Measurements from ENCODE around the gene RWDD4. TPM values are rescaled to one million over a fixed set of nuclear protein-coding genes. Genes with fewer than 3 reads are reported as not detected.

Gene RWDD4
- total RNA-seq, 4 donors from 2014 or later: 15.1 to 33.9 (median 26.0) TPM

DNA sequence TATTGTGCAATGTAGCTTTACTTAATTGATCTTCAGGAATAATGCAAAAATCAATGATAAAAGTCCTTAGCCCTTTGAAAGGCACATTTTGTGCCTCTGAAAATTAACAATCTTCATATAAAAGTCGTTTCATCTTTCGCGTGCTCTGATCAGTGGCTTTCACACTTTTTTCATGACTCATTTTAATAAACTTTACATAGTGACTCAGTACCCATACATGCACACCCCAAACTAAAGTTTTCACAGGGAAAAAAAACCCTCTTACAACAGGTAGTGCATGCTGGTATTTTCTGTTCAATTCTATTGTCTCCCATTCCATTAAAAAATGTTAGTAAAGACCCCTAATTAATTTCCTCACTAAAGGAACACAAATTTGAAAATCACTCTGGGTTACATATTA lies 21.5 kb downstream of the RWDD4 start:
- DNase-seq: no peak
- 20 to 29% methylated on average over 3 of the region's 3 CpGs for WGBS, 2 donors
- Histone ChIP-seq H3K4me1 (peaks cover 0 to 40% (median 0%) of the 10 kb centered on the region in 3 donors), H3K4me3 (no peak overlapping the region), H3K27me3 (no peaks in the 10 kb centered on the region), H3K9me3 (no peaks in the 10 kb centered on the region), H3K27ac (peak overlapping the region in 2 of 4 donors; percentile 58 to 63), H3K36me3 (peaks cover 0 to 12% (median 0%) of the 10 kb centered on the region in 3 donors)
- intact Hi-C loops (cut with DNase I): no loop called here
- TF ChIP-seq, protein P1, sequence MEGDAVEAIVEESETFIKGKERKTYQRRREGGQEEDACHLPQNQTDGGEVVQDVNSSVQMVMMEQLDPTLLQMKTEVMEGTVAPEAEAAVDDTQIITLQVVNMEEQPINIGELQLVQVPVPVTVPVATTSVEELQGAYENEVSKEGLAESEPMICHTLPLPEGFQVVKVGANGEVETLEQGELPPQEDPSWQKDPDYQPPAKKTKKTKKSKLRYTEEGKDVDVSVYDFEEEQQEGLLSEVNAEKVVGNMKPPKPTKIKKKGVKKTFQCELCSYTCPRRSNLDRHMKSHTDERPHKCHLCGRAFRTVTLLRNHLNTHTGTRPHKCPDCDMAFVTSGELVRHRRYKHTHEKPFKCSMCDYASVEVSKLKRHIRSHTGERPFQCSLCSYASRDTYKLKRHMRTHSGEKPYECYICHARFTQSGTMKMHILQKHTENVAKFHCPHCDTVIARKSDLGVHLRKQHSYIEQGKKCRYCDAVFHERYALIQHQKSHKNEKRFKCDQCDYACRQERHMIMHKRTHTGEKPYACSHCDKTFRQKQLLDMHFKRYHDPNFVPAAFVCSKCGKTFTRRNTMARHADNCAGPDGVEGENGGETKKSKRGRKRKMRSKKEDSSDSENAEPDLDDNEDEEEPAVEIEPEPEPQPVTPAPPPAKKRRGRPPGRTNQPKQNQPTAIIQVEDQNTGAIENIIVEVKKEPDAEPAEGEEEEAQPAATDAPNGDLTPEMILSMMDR (IDR thresholded peaks at IDR 0.05): no peak
- TF ChIP-seq POLR2A (IDR thresholded peaks at IDR 0.05): no peak

DNA sequence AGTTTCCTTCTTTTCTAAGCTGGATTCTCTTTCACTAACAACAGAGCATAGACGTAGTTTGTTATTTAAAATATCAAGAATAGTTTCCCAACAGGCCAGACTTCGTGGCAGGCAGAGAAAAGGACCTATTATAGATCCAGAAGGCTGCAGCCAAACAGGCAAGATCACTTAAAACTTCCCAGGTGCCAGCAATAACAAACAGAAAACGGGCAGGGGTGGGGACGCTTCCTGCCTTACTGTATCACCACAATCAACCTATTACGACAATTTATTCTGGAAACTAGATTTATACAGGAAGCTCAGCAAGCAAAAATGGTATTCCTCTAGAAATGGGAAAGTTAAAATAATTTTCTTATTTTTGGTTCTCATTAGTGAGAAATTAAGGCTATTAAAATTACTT lies 22.1 kb downstream of the RWDD4 start:
- no peak for TF ChIP-seq POLR2A (IDR thresholded peaks at IDR 0.05)
- TF ChIP-seq, protein P1 (IDR thresholded peaks at IDR 0.05): no peak
- Histone ChIP-seq H3K27ac (peak overlapping the region in 3 of 4 donors; percentile 53 to 63 (median 58)), H3K9me3 (no peaks in the 10 kb centered on the region), H3K27me3 (no peaks in the 10 kb centered on the region), H3K4me1 (peaks cover 0 to 40% (median 0%) of the 10 kb centered on the region in 3 donors), H3K4me3 (peak overlapping the region in 2 of 4 donors; percentile 4 to 10), H3K36me3 (peaks cover 0 to 8% (median 0%) of the 10 kb centered on the region in 3 donors)
- DNase-seq: no peak
- 21 to 25% methylated on average over 5 of the region's 5 CpGs for WGBS, 2 donors
- intact Hi-C loops (cut with DNase I): no loop called here

- intact Hi-C loops (cut with DNase I): no loop called here
- TF ChIP-seq, protein P1 (IDR thresholded peaks at IDR 0.05): no peak
- TF ChIP-seq POLR2A (IDR thresholded peaks at IDR 0.05): no peak
- DNase-seq: no peak
- Histone ChIP-seq H3K36me3 (peaks cover 0 to 4% (median 0%) of the 10 kb centered on the region in 3 donors), H3K4me1 (peaks cover 0 to 40% (median 0%) of the 10 kb centered on the region in 3 donors), H3K27ac (peak overlapping the region in 3 of 4 donors; percentile 53 to 63 (median 58)), H3K27me3 (no peaks in the 10 kb centered on the region), H3K4me3 (peak overlapping the region in 2 of 4 donors; percentile 4 to 10), H3K9me3 (no peaks in the 10 kb centered on the region)
- WGBS, 2 donors: 58 to 74% methylated on average over 8 of the region's 8 CpGs
These were observed 22.5 kb downstream of the RWDD4 start for GRCh38 chr4:183636503-183636902.

GRCh38 chr4:183635741-183636140 lies 23.2 kb downstream of the RWDD4 start:
- no peak for DNase-seq

DNA sequence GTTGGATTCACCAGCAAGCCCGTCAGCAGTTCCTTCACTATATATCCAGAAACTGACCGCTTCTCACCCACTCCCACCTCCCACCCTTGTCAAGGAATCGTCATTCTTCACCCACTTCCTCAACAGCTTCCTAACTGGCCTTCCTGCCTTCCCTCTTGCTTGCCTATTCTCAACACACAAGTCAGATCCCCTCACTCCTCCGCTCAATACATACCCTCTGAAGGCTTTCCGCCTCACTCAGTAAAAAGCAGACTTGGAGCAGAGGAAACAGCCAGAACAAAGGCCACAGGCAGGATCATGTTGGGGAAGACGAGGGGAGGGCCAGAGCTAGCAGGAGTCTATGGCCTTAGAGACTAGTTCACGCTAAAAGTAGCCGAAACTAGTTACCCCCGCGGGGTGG lies 23.7 kb downstream of the RWDD4 start:
- DNase-seq: no peak
- no peaks in the 10 kb centered on the region for H3K9me3 ChIP-seq
- H3K36me3 ChIP-seq: no peaks in the 10 kb centered on the region
- H3K27ac ChIP-seq: no peak overlapping the region
- TF ChIP-seq POLR2A (IDR thresholded peaks at IDR 0.05): no peak
- TF ChIP-seq, protein P1 (IDR thresholded peaks at IDR 0.05): no peak
- 50 to 76% methylated on average over 10 of the region's 10 CpGs for WGBS, 2 donors
- no peak overlapping the region for H3K4me3 ChIP-seq
- intact Hi-C loops (cut with DNase I): no loop called here
- peaks cover 0 to 40% (median 0%) of the 10 kb centered on the region in 3 donors for H3K4me1 ChIP-seq
- H3K27me3 ChIP-seq: no peaks in the 10 kb centered on the region

More at GRCh38 chr4:183635741-183636140, 23.2 kb downstream of the RWDD4 start:
- no peak for TF ChIP-seq POLR2A (IDR thresholded peaks at IDR 0.05)
- TF ChIP-seq, protein P1 (IDR thresholded peaks at IDR 0.05): no peak
- WGBS, 2 donors: 82 to 86% methylated on average over 5 of the region's 5 CpGs
- no peak overlapping the region for H3K4me3 ChIP-seq
- H3K27me3 ChIP-seq: no peaks in the 10 kb centered on the region
- no peaks in the 10 kb centered on the region for H3K9me3 ChIP-seq
- intact Hi-C loops (cut with DNase I): no loop called here
- no peaks in the 10 kb centered on the region for H3K36me3 ChIP-seq
- no peak overlapping the region for H3K27ac ChIP-seq
- peaks cover 0 to 40% (median 0%) of the 10 kb centered on the region in 3 donors for H3K4me1 ChIP-seq

All from esophagus squamous epithelium (tissue), 5 donors.